ENCODE data around the gene HK1.

HK1 gene

DNA sequence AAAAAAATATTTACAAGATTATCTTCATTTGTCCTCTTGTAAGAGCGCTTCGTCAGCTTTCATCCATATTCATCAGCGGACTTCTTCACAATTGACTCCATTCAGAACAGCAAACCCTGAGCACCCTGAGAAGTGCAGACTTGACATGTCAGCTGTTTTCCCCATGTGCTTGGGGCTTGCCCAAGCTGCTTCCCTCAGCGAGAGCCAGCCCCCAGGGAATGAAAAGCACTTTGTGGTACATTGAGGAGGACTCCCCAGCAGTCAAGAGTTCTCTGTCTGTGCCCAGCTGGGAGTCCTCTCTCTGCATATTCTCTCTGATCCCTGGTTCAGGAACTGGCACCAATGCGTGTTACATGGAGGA is 35.5 kb upstream of the HK1 start:
- H3K9me3 ChIP-seq (ENCODE audit: control extremely low read depth in 1 of 5, control insufficient read depth in 4 of 5, insufficient read depth in 2 of 5, low read depth in 1 of 5, low read length in 4 of 5) = no peaks in the 10 kb centered on the region
- H3K27me3 ChIP-seq (replicated peaks in 2 of 5; ENCODE audit: control insufficient read depth in 4 of 5, insufficient read depth in 5 of 5, low read length in 4 of 5) = no peaks in the 10 kb centered on the region
- no peak overlapping the region for H3K27ac ChIP-seq (ENCODE audit: insufficient read depth in 1 of 2, low read depth in 1 of 2, low read length in 2 of 2, poor library complexity in 1 of 2, severe bottlenecking in 2 of 2)
- ChIA-PET CTCF (interaction anchor here (0.7 to 12.6 kb wide), 5 partner anchors 14 to 394 kb away, joined by 3 to 209 read pairs (median 3); no protein-coding TSS in a partner anchor), POLR2A (no interaction called here)
- no peak overlapping the region for H3K4me3 ChIP-seq (ENCODE audit: control insufficient read depth in 1 of 7, extremely low read depth in 1 of 7, insufficient read depth in 4 of 7, low read depth in 2 of 7, low read length in 6 of 7)
- DNase-seq = no peak
- H3K36me3 ChIP-seq (ENCODE audit: control insufficient read depth in 4 of 4, insufficient read depth in 4 of 4, low read length in 3 of 4) = no peaks in the 10 kb centered on the region
- 100% methylated on average over 3 of the region's 5 CpGs for WGBS (ENCODE audit: insufficient coverage)
- peaks cover under 1 to 13% (median 6%) of the 10 kb centered on the region in 4 experiments for H3K4me1 ChIP-seq (ENCODE audit: control extremely low read depth in 1 of 4, control insufficient read depth in 4 of 4, insufficient read depth in 4 of 4, low read length in 3 of 4)

DNA sequence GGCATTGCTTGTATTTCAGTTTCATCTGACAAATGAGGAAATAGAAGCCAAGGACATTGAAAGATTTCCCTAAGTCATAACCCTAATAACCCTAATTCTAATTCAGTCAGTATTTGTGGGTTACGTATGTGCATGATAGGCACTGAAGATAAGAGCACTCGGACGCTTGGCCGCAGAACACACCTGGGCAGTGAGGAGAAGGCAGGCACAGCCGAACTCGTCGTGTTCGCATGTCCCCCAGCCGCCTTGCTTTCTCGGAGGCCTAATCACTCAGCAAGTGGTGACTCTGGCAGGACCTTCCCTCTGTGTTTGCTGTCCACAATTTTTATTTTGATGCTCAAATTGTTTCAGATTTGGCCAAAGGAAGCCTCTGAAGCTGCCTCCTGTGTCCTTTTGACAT is 34.5 kb upstream of the HK1 start:
- CTCF ChIA-PET = interaction anchor here (1.1 to 2.0 kb wide), 2 partner anchors 149 to 163 kb away, joined by 3 to 7 read pairs; no protein-coding TSS in a partner anchor
- WGBS (ENCODE audit: insufficient coverage) = 94% methylated on average over 9 of the region's 10 CpGs
- no peak for DNase-seq
- no peaks in the 10 kb centered on the region for H3K9me3 ChIP-seq (ENCODE audit: control extremely low read depth in 1 of 5, control insufficient read depth in 4 of 5, insufficient read depth in 2 of 5, low read depth in 1 of 5, low read length in 4 of 5)
- no peaks in the 10 kb centered on the region for H3K36me3 ChIP-seq (ENCODE audit: control insufficient read depth in 4 of 4, insufficient read depth in 4 of 4, low read length in 3 of 4)
- H3K27ac ChIP-seq (ENCODE audit: insufficient read depth in 1 of 2, low read depth in 1 of 2, low read length in 2 of 2, poor library complexity in 1 of 2, severe bottlenecking in 2 of 2) = no peak overlapping the region
- H3K27me3 ChIP-seq (replicated peaks in 2 of 5; ENCODE audit: control insufficient read depth in 4 of 5, insufficient read depth in 5 of 5, low read length in 4 of 5) = no peaks in the 10 kb centered on the region
- POLR2A ChIA-PET = no interaction called here
- H3K4me1 ChIP-seq (ENCODE audit: control extremely low read depth in 1 of 4, control insufficient read depth in 4 of 4, insufficient read depth in 4 of 4, low read length in 3 of 4) = peaks cover 0 to 13% (median 5%) of the 10 kb centered on the region in 4 experiments
- no peak overlapping the region for H3K4me3 ChIP-seq (ENCODE audit: control insufficient read depth in 1 of 7, extremely low read depth in 1 of 7, insufficient read depth in 4 of 7, low read depth in 2 of 7, low read length in 6 of 7)

DNA sequence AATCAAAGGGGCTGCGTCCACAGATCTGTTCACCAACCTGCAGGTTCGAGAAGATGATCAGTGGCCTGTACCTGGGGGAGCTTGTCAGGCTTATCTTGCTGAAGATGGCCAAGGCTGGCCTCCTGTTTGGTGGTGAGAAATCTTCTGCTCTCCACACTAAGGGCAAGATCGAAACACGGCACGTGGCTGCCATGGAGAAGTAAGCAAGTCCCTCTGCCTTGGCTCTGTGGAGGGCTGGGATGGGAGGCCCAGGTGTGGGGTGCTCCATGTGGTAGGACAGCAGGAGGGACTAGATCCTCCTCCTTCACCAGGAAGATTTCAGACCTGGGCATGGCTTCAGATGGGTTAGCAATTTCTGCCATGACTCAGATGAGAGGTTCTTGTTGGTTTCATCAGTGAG is 32.3 kb upstream of the HK1 start:
- Histone ChIP-seq H3K4me3 (ENCODE audit: control insufficient read depth in 1 of 7, extremely low read depth in 1 of 7, insufficient read depth in 4 of 7, low read depth in 2 of 7, low read length in 6 of 7) (no peak overlapping the region), H3K27me3 (replicated peaks in 2 of 5; ENCODE audit: control insufficient read depth in 4 of 5, insufficient read depth in 5 of 5, low read length in 4 of 5) (no peaks in the 10 kb centered on the region), H3K36me3 (ENCODE audit: control insufficient read depth in 4 of 4, insufficient read depth in 4 of 4, low read length in 3 of 4) (no peaks in the 10 kb centered on the region), H3K4me1 (ENCODE audit: control extremely low read depth in 1 of 4, control insufficient read depth in 4 of 4, insufficient read depth in 4 of 4, low read length in 3 of 4) (no peaks in the 10 kb centered on the region), H3K27ac (ENCODE audit: insufficient read depth in 1 of 2, low read depth in 1 of 2, low read length in 2 of 2, poor library complexity in 1 of 2, severe bottlenecking in 2 of 2) (no peak overlapping the region), H3K9me3 (ENCODE audit: control extremely low read depth in 1 of 5, control insufficient read depth in 4 of 5, insufficient read depth in 2 of 5, low read depth in 1 of 5, low read length in 4 of 5) (no peaks in the 10 kb centered on the region)
- ChIA-PET CTCF (interaction anchor here (0.9 kb wide), 1 partner anchor 36 kb away, joined by 3 read pairs; no protein-coding TSS in a partner anchor), POLR2A (no interaction called here)
- DNase-seq = no peak
- WGBS (ENCODE audit: insufficient coverage) = 80% methylated on average over 3 of the region's 5 CpGs

DNA sequence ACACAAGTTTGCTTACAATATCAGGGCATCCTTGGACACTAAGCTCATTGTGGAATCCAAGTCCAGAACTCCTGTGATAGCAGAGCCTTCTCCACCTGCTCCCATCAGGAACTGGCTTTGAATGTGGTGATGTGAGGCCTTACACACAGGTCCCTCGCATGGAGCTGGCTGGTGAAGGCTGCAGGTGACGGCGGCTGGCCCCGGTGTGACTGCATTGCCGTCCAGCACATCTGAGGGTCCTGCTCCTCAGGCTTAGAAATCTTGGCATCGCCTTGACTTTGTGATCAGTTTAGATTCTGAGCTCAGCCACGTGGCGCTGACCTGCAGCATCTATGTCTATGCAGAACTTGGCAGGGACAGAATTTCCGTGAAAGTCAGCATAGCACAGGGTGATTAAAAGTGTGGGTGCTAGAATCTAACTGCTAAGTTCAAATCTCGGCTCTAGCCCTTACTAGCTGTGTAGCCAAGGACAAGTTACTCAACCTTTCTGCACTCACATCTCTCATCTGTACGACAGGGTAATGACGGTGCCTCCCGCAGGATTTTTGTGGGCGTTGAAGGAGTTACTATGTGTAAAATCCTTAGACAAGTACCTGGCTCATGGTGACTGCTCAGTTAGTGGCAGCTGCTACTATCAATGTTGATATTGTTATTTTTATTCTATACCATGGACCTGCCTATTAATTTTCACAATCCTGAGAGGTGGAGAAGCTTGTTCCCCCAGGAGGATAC is 31.5 kb upstream of the HK1 start:
- Histone ChIP-seq H3K36me3 (ENCODE audit: control insufficient read depth in 4 of 4, insufficient read depth in 4 of 4, low read length in 3 of 4) (no peaks in the 10 kb centered on the region), H3K27ac (ENCODE audit: insufficient read depth in 1 of 2, low read depth in 1 of 2, low read length in 2 of 2, poor library complexity in 1 of 2, severe bottlenecking in 2 of 2) (no peak overlapping the region), H3K4me3 (ENCODE audit: control insufficient read depth in 1 of 7, extremely low read depth in 1 of 7, insufficient read depth in 4 of 7, low read depth in 2 of 7, low read length in 6 of 7) (no peak overlapping the region), H3K27me3 (replicated peaks in 2 of 5; ENCODE audit: control insufficient read depth in 4 of 5, insufficient read depth in 5 of 5, low read length in 4 of 5) (no peaks in the 10 kb centered on the region), H3K9me3 (ENCODE audit: control extremely low read depth in 1 of 5, control insufficient read depth in 4 of 5, insufficient read depth in 2 of 5, low read depth in 1 of 5, low read length in 4 of 5) (no peaks in the 10 kb centered on the region), H3K4me1 (ENCODE audit: control extremely low read depth in 1 of 4, control insufficient read depth in 4 of 4, insufficient read depth in 4 of 4, low read length in 3 of 4) (no peaks in the 10 kb centered on the region)
- ChIA-PET CTCF (interaction anchor here (1.0 kb wide), 1 partner anchor 144 kb away, joined by 3 read pairs; no protein-coding TSS in a partner anchor), POLR2A (no interaction called here)
- 88% methylated on average over 13 of the region's 14 CpGs for WGBS (ENCODE audit: insufficient coverage)
- DNase-seq = no peak

DNA sequence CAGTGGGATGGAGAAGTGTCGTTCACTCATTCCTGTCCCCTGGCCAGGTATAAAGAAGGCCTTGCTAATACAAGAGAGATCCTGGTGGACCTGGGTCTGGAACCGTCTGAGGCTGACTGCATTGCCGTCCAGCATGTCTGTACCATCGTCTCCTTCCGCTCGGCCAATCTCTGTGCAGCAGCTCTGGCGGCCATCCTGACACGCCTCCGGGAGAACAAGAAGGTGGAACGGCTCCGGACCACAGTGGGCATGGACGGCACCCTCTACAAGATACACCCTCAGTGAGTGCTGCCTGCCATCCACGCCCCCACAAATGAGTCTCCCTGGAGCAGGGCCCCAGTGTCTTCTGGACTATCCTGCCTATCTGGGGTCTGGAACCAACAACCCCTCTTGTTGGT is 31.0 kb upstream of the HK1 start:
- Histone ChIP-seq H3K4me3 (ENCODE audit: control insufficient read depth in 1 of 7, extremely low read depth in 1 of 7, insufficient read depth in 4 of 7, low read depth in 2 of 7, low read length in 6 of 7) (no peak overlapping the region), H3K9me3 (ENCODE audit: control extremely low read depth in 1 of 5, control insufficient read depth in 4 of 5, insufficient read depth in 2 of 5, low read depth in 1 of 5, low read length in 4 of 5) (no peaks in the 10 kb centered on the region), H3K4me1 (ENCODE audit: control extremely low read depth in 1 of 4, control insufficient read depth in 4 of 4, insufficient read depth in 4 of 4, low read length in 3 of 4) (no peaks in the 10 kb centered on the region), H3K36me3 (ENCODE audit: control insufficient read depth in 4 of 4, insufficient read depth in 4 of 4, low read length in 3 of 4) (no peaks in the 10 kb centered on the region), H3K27me3 (replicated peaks in 2 of 5; ENCODE audit: control insufficient read depth in 4 of 5, insufficient read depth in 5 of 5, low read length in 4 of 5) (no peaks in the 10 kb centered on the region), H3K27ac (ENCODE audit: insufficient read depth in 1 of 2, low read depth in 1 of 2, low read length in 2 of 2, poor library complexity in 1 of 2, severe bottlenecking in 2 of 2) (no peak overlapping the region)
- no peak for DNase-seq
- POLR2A ChIA-PET = no interaction called here
- 100% methylated on average over 13 of the region's 13 CpGs for WGBS (ENCODE audit: insufficient coverage)
- CTCF ChIA-PET = interaction anchor here (1.0 to 1.3 kb wide), 2 partner anchors 9 to 144 kb away, joined by 3 read pairs; no protein-coding TSS in a partner anchor

DNA sequence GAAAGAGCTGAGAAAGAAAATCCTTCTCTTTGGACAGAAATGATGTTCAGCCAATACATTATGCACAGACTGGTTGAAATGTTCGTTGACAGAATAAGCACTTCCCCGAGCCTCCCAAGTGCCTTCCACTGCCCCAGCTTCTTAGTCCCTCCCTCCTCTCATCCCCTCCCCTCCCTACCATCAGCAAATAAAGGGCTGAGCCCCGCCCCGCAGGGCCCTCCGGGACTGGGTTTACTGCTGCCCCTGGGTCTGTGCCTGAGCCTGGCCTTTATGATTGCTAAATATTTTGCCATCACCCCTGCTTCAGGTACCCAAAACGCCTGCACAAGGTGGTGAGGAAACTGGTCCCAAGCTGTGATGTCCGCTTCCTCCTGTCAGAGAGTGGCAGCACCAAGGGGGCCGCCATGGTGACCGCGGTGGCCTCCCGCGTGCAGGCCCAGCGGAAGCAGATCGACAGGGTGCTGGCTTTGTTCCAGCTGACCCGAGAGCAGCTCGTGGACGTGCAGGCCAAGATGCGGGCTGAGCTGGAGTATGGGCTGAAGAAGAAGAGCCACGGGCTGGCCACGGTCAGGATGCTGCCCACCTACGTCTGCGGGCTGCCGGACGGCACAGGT is 30.1 kb upstream of the HK1 start:
- no peak for DNase-seq
- POLR2A ChIA-PET = no interaction called here
- Histone ChIP-seq H3K9me3 (ENCODE audit: control extremely low read depth in 1 of 5, control insufficient read depth in 4 of 5, insufficient read depth in 2 of 5, low read depth in 1 of 5, low read length in 4 of 5) (no peaks in the 10 kb centered on the region), H3K27me3 (replicated peaks in 2 of 5; ENCODE audit: control insufficient read depth in 4 of 5, insufficient read depth in 5 of 5, low read length in 4 of 5) (no peaks in the 10 kb centered on the region), H3K36me3 (ENCODE audit: control insufficient read depth in 4 of 4, insufficient read depth in 4 of 4, low read length in 3 of 4) (no peaks in the 10 kb centered on the region), H3K27ac (ENCODE audit: insufficient read depth in 1 of 2, low read depth in 1 of 2, low read length in 2 of 2, poor library complexity in 1 of 2, severe bottlenecking in 2 of 2) (no peak overlapping the region), H3K4me3 (ENCODE audit: control insufficient read depth in 1 of 7, extremely low read depth in 1 of 7, insufficient read depth in 4 of 7, low read depth in 2 of 7, low read length in 6 of 7) (no peak overlapping the region), H3K4me1 (ENCODE audit: control extremely low read depth in 1 of 4, control insufficient read depth in 4 of 4, insufficient read depth in 4 of 4, low read length in 3 of 4) (no peaks in the 10 kb centered on the region)
- CTCF ChIA-PET = interaction anchor here (1.3 kb wide), 1 partner anchor 10 kb away, joined by 3 read pairs; no protein-coding TSS in a partner anchor
- 96% methylated on average over 20 of the region's 24 CpGs for WGBS (ENCODE audit: insufficient coverage)

DNA sequence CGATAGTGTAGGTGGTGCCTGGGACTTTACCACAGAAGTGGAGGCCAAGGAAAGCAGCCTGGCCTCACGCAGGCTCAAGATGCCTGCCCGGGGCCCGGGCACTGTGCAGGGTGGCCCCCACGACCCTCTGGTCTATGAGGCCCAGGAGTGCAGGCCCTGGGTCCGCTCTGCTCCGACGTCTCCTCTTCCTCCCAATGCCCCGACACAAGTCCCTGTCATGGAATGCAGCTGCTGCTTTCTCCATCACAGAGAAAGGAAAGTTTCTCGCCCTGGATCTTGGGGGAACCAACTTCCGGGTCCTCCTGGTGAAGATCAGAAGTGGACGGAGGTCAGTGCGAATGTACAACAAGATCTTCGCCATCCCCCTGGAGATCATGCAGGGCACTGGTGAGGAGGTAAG is 28.3 kb upstream of the HK1 start:
- POLR2A ChIA-PET = no interaction called here
- Histone ChIP-seq H3K9me3 (ENCODE audit: control extremely low read depth in 1 of 5, control insufficient read depth in 4 of 5, insufficient read depth in 2 of 5, low read depth in 1 of 5, low read length in 4 of 5) (no peaks in the 10 kb centered on the region), H3K4me1 (ENCODE audit: control extremely low read depth in 1 of 4, control insufficient read depth in 4 of 4, insufficient read depth in 4 of 4, low read length in 3 of 4) (no peaks in the 10 kb centered on the region), H3K27ac (ENCODE audit: insufficient read depth in 1 of 2, low read depth in 1 of 2, low read length in 2 of 2, poor library complexity in 1 of 2, severe bottlenecking in 2 of 2) (no peak overlapping the region), H3K4me3 (ENCODE audit: control insufficient read depth in 1 of 7, extremely low read depth in 1 of 7, insufficient read depth in 4 of 7, low read depth in 2 of 7, low read length in 6 of 7) (no peak overlapping the region), H3K27me3 (replicated peaks in 2 of 5; ENCODE audit: control insufficient read depth in 4 of 5, insufficient read depth in 5 of 5, low read length in 4 of 5) (no peaks in the 10 kb centered on the region), H3K36me3 (ENCODE audit: control insufficient read depth in 4 of 4, insufficient read depth in 4 of 4, low read length in 3 of 4) (no peaks in the 10 kb centered on the region)
- DNase-seq = no peak
- WGBS (ENCODE audit: insufficient coverage) = 97% methylated on average over 14 of the region's 14 CpGs
- CTCF ChIA-PET = interaction anchor here (1.3 kb wide), 1 partner anchor 14 kb away, joined by 3 read pairs; no protein-coding TSS in a partner anchor

All from common myeloid progenitor, CD34-positive (primary cell).